Progenitor cell of endocrine pancreas (in vitro differentiated cells): ENCODE measurements around the gene HCST. TPM values are rescaled to one million over a fixed set of nuclear protein-coding genes. Genes with fewer than 3 reads are reported as not detected.

Source experiments
- DNase-seq: peaks from one replicate; pipeline ENCODE4 v3.0.0; 2021; ENCODE audit warnings: low spot score; ENCODE audit not compliant: unreplicated experiment
- H3K27ac Mint-ChIP-seq: 2 replicates; pipeline ENCODE4 v1.8.0; 2021; ENCODE audit warnings: mild to moderate bottlenecking, moderate library complexity, mixed read lengths
- H3K27me3 Mint-ChIP-seq: 2 replicates; pipeline ENCODE4 v1.8.0; 2021; ENCODE audit warnings: mixed read lengths
- H3K36me3 Mint-ChIP-seq: 2 replicates; pipeline ENCODE4 v1.8.0; 2022; ENCODE audit warnings: mixed read lengths; ENCODE audit not compliant: insufficient read depth
- H3K4me1 Mint-ChIP-seq: 2 replicates; pipeline ENCODE4 v1.8.0; 2021; ENCODE audit warnings: low read depth, mixed read lengths
- H3K4me3 Mint-ChIP-seq: 2 replicates; pipeline ENCODE4 v1.8.0; 2021; ENCODE audit warnings: low read depth, mild to moderate bottlenecking, moderate library complexity, mixed read lengths
- H3K9me3 Mint-ChIP-seq: 2 replicates; pipeline ENCODE4 v1.8.0; 2021; ENCODE audit warnings: low read depth, mixed read lengths
- total RNA-seq: library from RNA; stranded (reverse); gene quantifications from 2 replicates; pipeline ENCODE4 v1.2.1, GENCODE V29; 2021
- TF ChIP-seq, protein P1 (sequence below): fragments of 200-600 bp; sonication (generic); IDR thresholded peaks from one replicate; pipeline ENCODE4 v1.5.0; 2021; ENCODE audit warnings: antibody characterized with exemption, mild to moderate bottlenecking; ENCODE audit not compliant: unreplicated experiment

The HCST gene
- total RNA-seq, 1 donor from 2014 or later, result not detected

DNA sequence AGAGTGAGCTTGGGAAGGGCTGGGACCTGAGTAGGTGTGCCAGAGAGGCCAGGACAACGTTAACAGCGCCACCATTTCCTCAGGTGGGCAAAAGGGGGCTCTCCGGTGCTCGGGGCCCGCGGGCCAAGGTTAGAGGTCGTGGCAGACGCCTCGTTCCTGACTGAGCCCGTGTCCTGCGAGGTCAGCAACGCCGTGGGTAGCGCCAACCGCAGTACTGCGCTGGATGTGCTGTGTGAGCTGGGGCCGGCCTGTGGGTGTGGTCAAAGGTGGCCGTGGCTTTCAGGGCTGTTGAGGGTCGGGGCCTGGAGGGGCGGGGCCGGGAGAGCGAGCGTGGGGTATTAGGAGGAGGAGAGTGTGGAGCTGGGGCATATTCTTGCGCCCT lies 41.9 kb upstream of the HCST start:
- DNase-seq, result no peak
- Mint-ChIP-seq H3K9me3 (no peaks in the 10 kb centered on the region), H3K27ac (no peak overlapping the region), H3K36me3 (peaks cover 19% of the 10 kb centered on the region), H3K4me3 (peak overlapping the region; percentile 71), H3K4me1 (peaks cover 39% of the 10 kb centered on the region), H3K27me3 (peaks cover 15% of the 10 kb centered on the region)
- TF ChIP-seq, protein P1, sequence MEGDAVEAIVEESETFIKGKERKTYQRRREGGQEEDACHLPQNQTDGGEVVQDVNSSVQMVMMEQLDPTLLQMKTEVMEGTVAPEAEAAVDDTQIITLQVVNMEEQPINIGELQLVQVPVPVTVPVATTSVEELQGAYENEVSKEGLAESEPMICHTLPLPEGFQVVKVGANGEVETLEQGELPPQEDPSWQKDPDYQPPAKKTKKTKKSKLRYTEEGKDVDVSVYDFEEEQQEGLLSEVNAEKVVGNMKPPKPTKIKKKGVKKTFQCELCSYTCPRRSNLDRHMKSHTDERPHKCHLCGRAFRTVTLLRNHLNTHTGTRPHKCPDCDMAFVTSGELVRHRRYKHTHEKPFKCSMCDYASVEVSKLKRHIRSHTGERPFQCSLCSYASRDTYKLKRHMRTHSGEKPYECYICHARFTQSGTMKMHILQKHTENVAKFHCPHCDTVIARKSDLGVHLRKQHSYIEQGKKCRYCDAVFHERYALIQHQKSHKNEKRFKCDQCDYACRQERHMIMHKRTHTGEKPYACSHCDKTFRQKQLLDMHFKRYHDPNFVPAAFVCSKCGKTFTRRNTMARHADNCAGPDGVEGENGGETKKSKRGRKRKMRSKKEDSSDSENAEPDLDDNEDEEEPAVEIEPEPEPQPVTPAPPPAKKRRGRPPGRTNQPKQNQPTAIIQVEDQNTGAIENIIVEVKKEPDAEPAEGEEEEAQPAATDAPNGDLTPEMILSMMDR, result no peak

DNA sequence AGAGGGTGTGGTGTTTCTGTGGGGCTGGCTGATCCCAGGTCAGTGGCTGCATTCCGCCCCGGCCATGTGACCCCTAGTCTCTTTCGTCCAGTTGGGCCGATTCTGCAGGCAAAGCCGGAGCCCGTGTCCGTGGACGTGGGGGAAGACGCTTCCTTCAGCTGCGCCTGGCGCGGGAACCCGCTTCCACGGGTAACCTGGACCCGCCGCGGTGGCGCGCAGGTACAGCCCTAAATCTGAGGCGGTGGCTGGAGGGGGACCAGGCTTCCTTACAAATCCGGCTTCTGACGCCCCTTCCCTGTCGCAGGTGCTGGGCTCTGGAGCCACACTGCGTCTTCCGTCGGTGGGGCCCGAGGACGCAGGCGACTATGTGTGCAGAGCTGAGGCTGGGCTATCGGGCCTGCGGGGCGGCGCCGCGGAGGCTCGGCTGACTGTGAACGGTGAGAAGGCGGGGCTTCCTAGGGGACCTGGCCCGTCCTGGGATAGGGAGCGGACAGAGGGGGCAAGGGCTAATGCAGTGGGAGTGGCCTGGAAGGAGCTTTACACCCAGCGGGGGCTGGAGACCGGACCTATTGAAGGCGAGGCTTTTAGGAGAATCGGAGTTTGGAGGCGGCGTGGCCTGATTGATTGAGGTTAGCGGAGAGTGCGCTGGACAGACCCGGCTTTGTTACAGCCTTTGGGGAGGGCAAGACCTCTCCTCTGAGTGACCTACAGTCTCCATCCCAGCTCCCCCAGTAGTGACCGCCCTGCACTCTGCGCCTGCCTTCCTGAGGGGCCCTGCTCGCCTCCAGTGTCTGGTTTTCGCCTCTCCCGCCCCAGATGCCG lies 41.3 kb upstream of the HCST start:
- DNase-seq, result peak; percentile 77
- Mint-ChIP-seq H3K27me3 (peaks cover 17% of the 10 kb centered on the region), H3K4me3 (peak overlapping the region; percentile 71)

DNA sequence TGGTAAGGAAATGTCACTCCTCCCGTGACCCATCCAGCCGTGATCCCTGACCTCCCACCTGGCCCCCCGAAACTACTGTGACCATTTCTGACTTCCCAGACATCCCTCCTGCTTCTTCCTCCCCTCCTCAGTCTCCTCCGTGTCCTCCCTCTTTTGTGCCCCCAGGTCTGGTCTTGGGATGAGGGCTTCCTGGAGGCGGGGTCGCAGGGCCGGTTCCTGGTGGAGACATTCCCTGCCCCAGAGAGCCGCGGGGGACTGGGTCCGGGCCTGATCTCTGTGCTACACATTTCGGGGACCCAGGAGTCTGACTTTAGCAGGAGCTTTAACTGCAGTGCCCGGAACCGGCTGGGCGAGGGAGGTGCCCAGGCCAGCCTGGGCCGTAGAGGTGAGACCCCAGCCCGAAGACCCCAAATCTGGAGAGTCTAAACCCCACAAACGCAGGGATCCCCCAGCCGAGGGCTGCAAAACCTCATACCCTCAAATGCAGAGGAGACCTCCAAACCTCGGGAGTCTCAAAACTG lies 40.6 kb upstream of the HCST start:
- no peaks in the 10 kb centered on the region for H3K9me3 Mint-ChIP-seq
- DNase-seq, result no peak
- peaks cover 20% of the 10 kb centered on the region for H3K27me3 Mint-ChIP-seq
- H3K4me1 Mint-ChIP-seq, result peaks cover 35% of the 10 kb centered on the region
- TF ChIP-seq, protein P1, result no peak
- H3K36me3 Mint-ChIP-seq, result peaks cover 29% of the 10 kb centered on the region
- peak overlapping the region; percentile 90 for H3K27ac Mint-ChIP-seq
- H3K4me3 Mint-ChIP-seq, result peak overlapping the region; percentile 71

More for the DNA sequence above, 41.3 kb upstream of the HCST start:
- Mint-ChIP-seq H3K27ac (peak overlapping the region; percentile 90), H3K4me1 (peaks cover 35% of the 10 kb centered on the region), H3K36me3 (peaks cover 25% of the 10 kb centered on the region), H3K9me3 (no peaks in the 10 kb centered on the region)
- TF ChIP-seq, protein P1, result no peak

DNA sequence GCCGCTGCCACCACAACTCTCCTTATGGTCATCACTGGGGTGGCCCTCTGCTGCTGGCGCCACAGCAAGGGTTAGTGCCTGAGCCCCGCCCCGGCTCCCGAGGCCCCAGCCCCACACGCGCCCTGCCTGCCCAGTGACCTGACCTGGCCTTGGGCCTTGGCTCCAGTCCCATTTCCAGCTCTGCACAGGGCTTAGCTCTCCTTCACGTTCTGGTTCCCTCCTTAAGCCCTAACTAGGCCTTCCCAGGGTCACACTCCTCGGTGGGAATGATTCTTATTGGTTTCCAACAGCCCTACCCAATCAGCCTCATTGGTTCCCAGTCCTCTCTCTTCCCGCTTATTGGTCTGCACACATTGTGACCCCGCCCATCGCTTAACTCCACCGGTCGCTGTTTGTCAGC lies 39.8 kb upstream of the HCST start:
- peaks cover 32% of the 10 kb centered on the region for H3K36me3 Mint-ChIP-seq
- no peaks in the 10 kb centered on the region for H3K9me3 Mint-ChIP-seq
- peaks cover 20% of the 10 kb centered on the region for H3K27me3 Mint-ChIP-seq
- H3K4me3 Mint-ChIP-seq, result no peak overlapping the region
- TF ChIP-seq, protein P1, result no peak
- peaks cover 31% of the 10 kb centered on the region for H3K4me1 Mint-ChIP-seq
- no peak overlapping the region for H3K27ac Mint-ChIP-seq
- no peak for DNase-seq

DNA sequence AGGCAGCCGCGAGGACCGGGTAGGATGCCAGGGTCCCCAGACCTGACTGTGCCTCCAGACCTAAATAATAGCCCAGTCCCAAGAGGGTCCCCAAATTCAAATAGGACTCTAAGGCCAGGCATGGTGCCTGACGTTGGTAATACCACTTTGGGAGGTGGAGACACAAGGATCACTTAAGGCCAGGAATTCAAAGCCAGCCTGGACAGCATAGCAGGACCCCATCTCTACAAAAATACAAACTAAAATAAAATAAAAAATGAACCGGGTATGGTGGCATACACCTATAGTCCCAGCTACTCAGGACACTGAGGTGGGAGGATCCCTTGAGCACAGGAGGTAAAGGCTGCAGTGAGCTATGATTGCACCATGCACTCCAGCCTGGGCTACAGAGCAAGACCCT lies 39.3 kb upstream of the HCST start:
- Mint-ChIP-seq H3K4me3 (no peak overlapping the region), H3K27ac (no peak overlapping the region), H3K9me3 (no peaks in the 10 kb centered on the region), H3K36me3 (peaks cover 30% of the 10 kb centered on the region), H3K4me1 (peaks cover 29% of the 10 kb centered on the region), H3K27me3 (peaks cover 16% of the 10 kb centered on the region)
- no peak for DNase-seq
- TF ChIP-seq, protein P1, result no peak
